SU-DHL-6 (cell line): ENCODE data around the gene AGTPBP1.

Source experiments
- H2AFZ ChIP-seq: fragments of 200-600 bp; sonication (generic); 2 replicates; pipeline ENCODE4 v1.6.1; 2014; ENCODE audit warnings: low read depth, mild to moderate bottlenecking, moderate library complexity, mixed read lengths, antibody characterized with exemption, low read length; ENCODE audit not compliant: severe bottlenecking
- H3F3A ChIP-seq: fragments of 200-600 bp; shearing (Covaris generic); 2 replicates; pipeline ENCODE4 v1.6.0; 2016; ENCODE audit warnings: antibody characterized with exemption, mild to moderate bottlenecking; ENCODE audit not compliant: insufficient read depth
- H3K27ac ChIP-seq: fragments of 200-600 bp; sonication (generic); 2 replicates; pipeline ENCODE4 v1.5.1; 2016; ENCODE audit warnings: low read depth, mild to moderate bottlenecking, low read length, moderate library complexity, mixed read lengths
- H3K27me3 ChIP-seq: fragments of 200-600 bp; sonication (generic), shearing (Covaris generic); 2 replicates; pipeline ENCODE4 v1.6.0; 2014; ENCODE audit warnings: mild to moderate bottlenecking, low read length
- H3K36me3 ChIP-seq: fragments of 200-600 bp; sonication (generic); 2 replicates; pipeline ENCODE4 v1.6.1; 2014; ENCODE audit warnings: mild to moderate bottlenecking, low read length, mixed read lengths
- H3K4me2 ChIP-seq: fragments of 300-600, 200-600 bp; shearing (Covaris generic), sonication (generic); 2 replicates; pipeline ENCODE4 v1.6.0; 2014; ENCODE audit warnings: low read length, low read depth, mild to moderate bottlenecking; ENCODE audit not compliant: poor library complexity, severe bottlenecking
- H3K4me3 ChIP-seq: fragments of 200-600 bp; sonication (generic); 2 replicates; pipeline ENCODE4 v1.5.1; 2014; ENCODE audit warnings: antibody characterized with exemption, low read length, mild to moderate bottlenecking, mixed read lengths; ENCODE audit not compliant: insufficient read depth, poor library complexity, severe bottlenecking
- H3K79me2 ChIP-seq: fragments of 200-600 bp; sonication (generic); 2 replicates; pipeline ENCODE4 v1.6.1; 2014; ENCODE audit warnings: mild to moderate bottlenecking, low read length, moderate library complexity; ENCODE audit not compliant: insufficient read depth
- H3K9ac ChIP-seq: fragments of 200-600 bp; sonication (generic); 2 replicates; pipeline ENCODE4 v1.7.0; 2014; ENCODE audit warnings: mild to moderate bottlenecking, low read length
- H3K9me2 ChIP-seq: fragments of 200-600 bp; sonication (generic); replicated peaks from 2 replicates; pipeline ENCODE4 v1.6.1; 2014; ENCODE audit warnings: low read length; ENCODE audit not compliant: insufficient read depth
- H3K9me3 ChIP-seq: fragments of 200-600 bp; sonication (generic); 2 replicates; pipeline ENCODE4 v1.6.1; 2014; ENCODE audit warnings: low read length, mixed read lengths; ENCODE audit not compliant: insufficient read depth
- H4K20me1 ChIP-seq: fragments of 200-600 bp; sonication (generic); 2 replicates; pipeline ENCODE4 v1.6.1; 2014; ENCODE audit warnings: low read depth, mild to moderate bottlenecking, antibody characterized with exemption, low read length, moderate library complexity, mixed read lengths
- EZH2phosphoT487 ChIP-seq: fragments of 200-600 bp; sonication (generic), shearing (Covaris generic); conservative IDR thresholded peaks from 2 replicates; pipeline ENCODE4 v1.6.1; 2018; ENCODE audit warnings: mild to moderate bottlenecking, antibody characterized with exemption, low read length, moderate library complexity, mixed read lengths
- TF ChIP-seq, protein P1 (sequence below): fragments of 200-600 bp; sonication (generic); IDR thresholded peaks from one replicate; pipeline ENCODE4 v1.5.1; 2017; ENCODE audit warnings: antibody characterized with exemption, mild to moderate bottlenecking, low read length, moderate library complexity; ENCODE audit not compliant: insufficient read depth, poor library complexity, severe bottlenecking

AGTPBP1 gene

DNA sequence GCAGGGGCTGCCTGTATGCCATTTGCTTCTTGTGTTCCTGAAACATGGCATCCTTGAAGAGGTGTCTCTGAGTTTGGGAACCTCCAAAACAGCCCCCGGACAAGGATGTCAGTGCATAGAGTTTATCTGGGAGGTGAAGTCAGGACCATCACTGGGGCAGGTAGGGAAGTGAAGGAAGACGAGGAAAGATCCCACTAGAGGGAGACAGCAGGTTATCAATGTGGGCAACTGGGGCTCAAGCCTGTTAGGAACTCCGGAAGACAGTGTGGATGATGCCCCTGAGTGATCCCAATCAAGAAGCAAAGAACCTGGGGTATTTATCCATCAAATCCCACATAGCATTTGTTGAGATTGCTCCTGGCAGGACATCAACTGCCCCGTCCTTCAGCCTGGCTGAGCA, 233.1 kb downstream of the AGTPBP1 start:
- H3K79me2 ChIP-seq = no peaks in the 10 kb centered on the region
- TF ChIP-seq, protein P1, sequence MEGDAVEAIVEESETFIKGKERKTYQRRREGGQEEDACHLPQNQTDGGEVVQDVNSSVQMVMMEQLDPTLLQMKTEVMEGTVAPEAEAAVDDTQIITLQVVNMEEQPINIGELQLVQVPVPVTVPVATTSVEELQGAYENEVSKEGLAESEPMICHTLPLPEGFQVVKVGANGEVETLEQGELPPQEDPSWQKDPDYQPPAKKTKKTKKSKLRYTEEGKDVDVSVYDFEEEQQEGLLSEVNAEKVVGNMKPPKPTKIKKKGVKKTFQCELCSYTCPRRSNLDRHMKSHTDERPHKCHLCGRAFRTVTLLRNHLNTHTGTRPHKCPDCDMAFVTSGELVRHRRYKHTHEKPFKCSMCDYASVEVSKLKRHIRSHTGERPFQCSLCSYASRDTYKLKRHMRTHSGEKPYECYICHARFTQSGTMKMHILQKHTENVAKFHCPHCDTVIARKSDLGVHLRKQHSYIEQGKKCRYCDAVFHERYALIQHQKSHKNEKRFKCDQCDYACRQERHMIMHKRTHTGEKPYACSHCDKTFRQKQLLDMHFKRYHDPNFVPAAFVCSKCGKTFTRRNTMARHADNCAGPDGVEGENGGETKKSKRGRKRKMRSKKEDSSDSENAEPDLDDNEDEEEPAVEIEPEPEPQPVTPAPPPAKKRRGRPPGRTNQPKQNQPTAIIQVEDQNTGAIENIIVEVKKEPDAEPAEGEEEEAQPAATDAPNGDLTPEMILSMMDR = no peak
- TF ChIP-seq EZH2phosphoT487 = no peak
- H4K20me1 ChIP-seq = no peaks in the 10 kb centered on the region
- no peaks in the 10 kb centered on the region for H3K27me3 ChIP-seq
- no peak overlapping the region for H3K9ac ChIP-seq
- no peaks in the 10 kb centered on the region for H3F3A ChIP-seq
- H3K9me3 ChIP-seq = no peaks in the 10 kb centered on the region
- no peaks in the 10 kb centered on the region for H3K9me2 ChIP-seq
- H3K4me3 ChIP-seq = no peak overlapping the region
- H2AFZ ChIP-seq = no peak overlapping the region
- no peak overlapping the region for H3K4me2 ChIP-seq
- no peaks in the 10 kb centered on the region for H3K36me3 ChIP-seq
- H3K27ac ChIP-seq = no peak overlapping the region

GRCh38 chr9:85505612-85506011, 236.1 kb downstream of the AGTPBP1 start:
- Histone ChIP-seq H3K4me3 (no peak overlapping the region), H3K27ac (no peak overlapping the region), H3K4me2 (no peak overlapping the region), H3F3A (no peaks in the 10 kb centered on the region), H3K9ac (no peak overlapping the region), H3K9me2 (no peaks in the 10 kb centered on the region), H3K36me3 (no peaks in the 10 kb centered on the region), H3K27me3 (no peaks in the 10 kb centered on the region), H4K20me1 (no peaks in the 10 kb centered on the region), H3K79me2 (no peaks in the 10 kb centered on the region), H2AFZ (no peak overlapping the region), H3K9me3 (no peaks in the 10 kb centered on the region)
- TF ChIP-seq, protein P1 = no peak
- no peak for TF ChIP-seq EZH2phosphoT487

GRCh38 chr9:85502815-85503655, 238.7 kb downstream of the AGTPBP1 start:
- H3K9ac ChIP-seq = no peak overlapping the region

More at GRCh38 chr9:85502815-85503655, 238.7 kb downstream of the AGTPBP1 start:
- H3K4me3 ChIP-seq = no peak overlapping the region
- H3K9me2 ChIP-seq = no peaks in the 10 kb centered on the region
- H3K79me2 ChIP-seq = no peaks in the 10 kb centered on the region
- H3K27ac ChIP-seq = no peak overlapping the region
- H4K20me1 ChIP-seq = no peaks in the 10 kb centered on the region
- TF ChIP-seq, protein P1 = no peak
- no peak for TF ChIP-seq EZH2phosphoT487
- H3K9me3 ChIP-seq = no peaks in the 10 kb centered on the region
- no peaks in the 10 kb centered on the region for H3F3A ChIP-seq
- H3K27me3 ChIP-seq = no peaks in the 10 kb centered on the region; the same call in 1 of the 2 replicates
- no peaks in the 10 kb centered on the region for H3K36me3 ChIP-seq
- no peak overlapping the region for H3K4me2 ChIP-seq
- H2AFZ ChIP-seq = no peak overlapping the region
